Measurements from ENCODE around the gene RYR3.

Gene RYR3

DNA sequence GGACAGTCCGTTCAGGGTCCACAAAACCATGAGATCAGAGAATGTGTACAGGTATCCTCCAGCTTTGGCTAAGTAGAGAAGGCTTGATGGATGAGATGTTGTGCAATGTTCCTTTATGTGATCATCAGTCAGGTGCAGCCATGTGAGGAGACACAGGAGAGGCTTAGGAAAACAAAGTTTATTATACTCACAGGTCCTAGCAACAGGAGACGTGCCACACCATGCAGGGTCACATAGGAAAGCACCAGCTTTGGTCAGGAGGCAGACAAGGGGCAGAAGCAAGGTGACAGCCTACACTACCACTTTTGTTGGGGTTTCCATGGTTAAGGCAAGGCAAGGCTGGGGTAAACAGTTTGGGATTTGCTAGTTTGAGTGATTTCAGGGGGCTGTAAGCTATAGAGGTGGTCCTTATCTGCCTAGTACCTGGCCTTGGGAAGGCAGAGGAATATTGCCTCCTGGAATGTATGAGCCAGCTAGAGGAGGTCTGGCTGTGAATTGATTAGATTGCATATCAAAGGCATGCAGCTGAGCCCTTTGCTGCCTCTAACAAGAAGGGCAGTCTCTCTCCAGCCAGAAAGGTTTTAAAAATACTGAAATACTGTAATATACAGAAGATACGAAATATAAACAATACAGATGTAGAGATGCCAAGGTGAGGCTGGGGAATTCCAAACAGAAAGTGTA is 248.6 kb downstream of the RYR3 start:
- TF ChIP-seq, protein P1, sequence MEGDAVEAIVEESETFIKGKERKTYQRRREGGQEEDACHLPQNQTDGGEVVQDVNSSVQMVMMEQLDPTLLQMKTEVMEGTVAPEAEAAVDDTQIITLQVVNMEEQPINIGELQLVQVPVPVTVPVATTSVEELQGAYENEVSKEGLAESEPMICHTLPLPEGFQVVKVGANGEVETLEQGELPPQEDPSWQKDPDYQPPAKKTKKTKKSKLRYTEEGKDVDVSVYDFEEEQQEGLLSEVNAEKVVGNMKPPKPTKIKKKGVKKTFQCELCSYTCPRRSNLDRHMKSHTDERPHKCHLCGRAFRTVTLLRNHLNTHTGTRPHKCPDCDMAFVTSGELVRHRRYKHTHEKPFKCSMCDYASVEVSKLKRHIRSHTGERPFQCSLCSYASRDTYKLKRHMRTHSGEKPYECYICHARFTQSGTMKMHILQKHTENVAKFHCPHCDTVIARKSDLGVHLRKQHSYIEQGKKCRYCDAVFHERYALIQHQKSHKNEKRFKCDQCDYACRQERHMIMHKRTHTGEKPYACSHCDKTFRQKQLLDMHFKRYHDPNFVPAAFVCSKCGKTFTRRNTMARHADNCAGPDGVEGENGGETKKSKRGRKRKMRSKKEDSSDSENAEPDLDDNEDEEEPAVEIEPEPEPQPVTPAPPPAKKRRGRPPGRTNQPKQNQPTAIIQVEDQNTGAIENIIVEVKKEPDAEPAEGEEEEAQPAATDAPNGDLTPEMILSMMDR (IDR thresholded peaks at IDR 0.05) = no peak

DNA sequence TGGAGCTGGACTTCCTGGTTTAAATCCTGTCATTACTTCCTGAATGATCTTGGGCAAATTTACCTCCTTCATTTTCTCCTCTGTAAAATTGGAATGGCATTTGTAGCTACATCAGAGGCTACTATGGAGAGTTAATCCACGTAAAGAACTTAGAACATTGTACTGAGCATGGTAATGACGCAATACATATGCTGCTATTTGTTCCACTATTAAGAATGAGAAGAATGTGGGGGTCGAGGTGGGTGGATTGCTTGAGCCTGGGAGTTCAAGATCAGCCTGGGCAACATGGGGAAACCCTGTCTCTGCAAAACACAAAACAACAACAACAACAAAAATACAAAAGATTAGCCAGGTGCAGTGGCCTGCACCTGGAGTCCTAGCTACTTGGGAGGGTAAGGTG is 250.6 kb downstream of the RYR3 start:
- TF ChIP-seq, protein P1 (IDR thresholded peaks at IDR 0.05) = no peak

DNA sequence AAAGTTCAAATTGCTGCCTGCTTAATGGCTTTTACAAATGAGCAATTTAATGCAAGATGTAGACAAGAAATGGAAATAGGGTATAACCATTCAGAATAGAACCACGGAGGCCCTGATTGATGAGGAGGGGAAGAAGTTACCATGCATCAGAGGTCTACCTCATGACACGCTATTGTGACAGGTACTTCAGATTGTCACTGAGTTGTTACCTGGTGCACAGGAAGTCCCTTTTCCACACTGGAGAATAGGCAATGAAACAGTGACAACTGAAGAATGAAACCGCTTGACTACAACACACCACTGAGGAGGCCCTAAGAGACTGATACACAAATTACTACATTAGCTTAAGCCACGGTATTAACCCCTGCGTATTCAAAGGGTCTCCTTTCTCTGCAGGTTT is 251.2 kb downstream of the RYR3 start:
- TF ChIP-seq, protein P1 (IDR thresholded peaks at IDR 0.05) = no peak

DNA sequence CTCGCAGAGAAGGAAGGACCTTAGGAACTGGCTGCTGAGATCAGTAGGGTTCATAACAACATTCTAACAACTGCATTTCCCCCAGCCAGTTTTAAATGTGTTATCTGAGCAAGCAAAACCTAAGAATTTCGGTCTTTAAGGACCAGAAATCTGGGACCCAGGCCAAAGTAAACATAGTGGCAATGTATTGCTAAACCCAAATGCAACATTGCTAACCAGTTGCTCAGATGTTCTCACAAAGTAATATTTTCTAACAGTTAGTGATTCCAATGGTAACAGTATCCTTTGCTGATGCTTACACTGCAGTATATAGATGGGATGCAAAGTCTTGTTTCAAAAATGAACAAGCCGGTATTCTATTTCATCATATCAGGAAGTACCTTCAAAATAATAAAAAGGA is 254.3 kb downstream of the RYR3 start:
- TF ChIP-seq, protein P1 (IDR thresholded peaks at IDR 0.05) = no peak

DNA sequence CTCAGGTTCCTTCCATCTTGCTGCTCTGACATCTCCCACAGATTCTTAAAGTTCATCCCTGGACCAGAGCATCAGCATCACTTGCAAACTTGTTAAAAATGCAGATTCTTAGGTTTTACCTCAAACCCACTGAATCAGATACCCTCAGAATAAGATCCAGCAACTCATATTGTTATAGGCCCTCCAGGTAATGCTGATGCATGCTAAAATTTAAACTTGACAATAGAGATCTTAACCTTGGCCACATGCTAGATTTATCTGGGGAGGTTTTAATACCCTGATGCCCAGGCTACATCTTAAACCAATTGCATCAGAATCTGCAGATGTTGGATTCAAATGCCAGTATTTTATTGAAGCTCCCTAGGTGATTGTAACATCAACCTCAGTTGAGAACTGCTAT is 256.9 kb downstream of the RYR3 start:
- TF ChIP-seq, protein P1 (IDR thresholded peaks at IDR 0.05) = no peak

DNA sequence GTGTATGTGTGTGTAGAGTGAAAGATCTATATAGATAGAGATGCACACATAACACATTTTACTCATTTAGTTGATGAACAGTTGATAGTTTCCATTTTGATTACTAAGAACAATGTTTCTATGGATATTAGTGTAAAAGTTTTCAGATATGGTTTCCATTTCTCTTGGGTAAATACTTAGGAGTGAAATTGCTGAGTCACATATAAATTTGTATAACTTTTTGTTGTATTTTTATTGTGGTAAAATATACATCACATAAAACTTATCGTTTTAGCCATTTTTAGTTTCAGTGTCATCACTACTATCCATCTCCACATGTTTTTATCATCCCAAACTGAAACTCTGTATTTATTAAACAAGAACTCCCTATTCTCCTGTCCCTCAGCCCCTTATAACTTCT is 258.3 kb downstream of the RYR3 start:
- TF ChIP-seq, protein P1 (IDR thresholded peaks at IDR 0.05) = no peak

DNA sequence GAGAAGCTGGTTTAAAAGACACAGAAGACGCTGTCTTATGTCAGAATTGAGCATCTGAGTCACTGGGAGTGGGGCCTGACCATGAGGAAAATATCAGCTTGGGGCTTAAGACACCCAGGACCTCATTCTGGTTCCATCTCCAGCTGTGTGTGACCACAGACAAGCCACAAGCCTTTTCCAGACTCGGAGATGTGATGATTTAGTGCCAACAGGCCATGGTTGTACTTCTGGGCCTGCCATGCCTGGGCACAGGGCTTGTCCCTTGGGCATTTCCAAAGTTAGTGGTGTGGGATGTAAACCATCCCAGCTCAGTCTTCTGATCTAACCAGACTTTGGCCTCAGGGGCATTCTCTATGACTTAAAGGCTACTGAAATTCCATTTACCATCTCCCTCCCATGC is 269.8 kb downstream of the RYR3 start:
- TF ChIP-seq, protein P1 (IDR thresholded peaks at IDR 0.05) = no peak

DNA sequence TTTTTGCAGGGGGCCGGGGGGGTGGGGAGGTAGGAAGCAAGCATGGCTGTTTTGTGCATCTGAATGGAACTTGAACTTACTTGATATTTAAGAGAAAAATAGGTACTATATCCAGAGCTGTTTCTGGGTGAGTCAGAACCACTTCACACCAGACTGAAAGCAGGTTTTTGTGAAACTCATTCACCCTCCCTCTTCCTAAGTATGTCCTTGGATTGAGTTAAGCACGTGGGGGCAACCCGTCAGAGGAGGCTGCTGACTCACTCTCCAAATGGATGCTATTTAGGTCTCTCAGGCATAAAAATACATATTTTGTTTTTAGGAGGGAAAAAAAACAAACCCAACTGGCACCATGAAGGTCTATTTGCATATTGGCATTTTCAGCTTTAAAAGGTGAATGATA is 270.3 kb downstream of the RYR3 start:
- TF ChIP-seq, protein P1 (IDR thresholded peaks at IDR 0.05) = no peak

Measured in LNCAP (cell line).